K562 (cell line): ENCODE results near the gene KLHDC10. TPM values are rescaled to one million over a fixed set of nuclear protein-coding genes. Genes with fewer than 3 reads are reported as not detected.

Experiments used
- ATAC-seq: fragments of 200-7000 bp; cut with Tn5 transposase; 3 replicates; pipeline ENCODE4 v1.9.1; 2020; ENCODE audit warnings: moderate library complexity
- BruUV-seq: library from RNA; stranded (reverse); fragments of 400-500 nt; replicated peaks from 2 replicates; lab custom pipeline; 2021; lab: Mats Ljungman, UMichigan
- CTCF ChIA-PET: fragments of 300-600 bp; formaldehyde crosslinking; extraction: SDS; loops from one replicate; lab custom pipeline; 2021; ENCODE audit warnings: low intra/inter-chr PET ratio; lab: Yijun Ruan, JAX
- POLR2A ChIA-PET: fragments of 300-600, 350-650 bp; sonication (Branson Sonifier 250); formaldehyde crosslinking; extraction: SDS; loops from one replicate; lab custom pipeline; 2021; ENCODE audit warnings: antibody characterized with exemption, inconsistent platforms; lab: Yijun Ruan, JAX
- DNase-seq, 4 experiments: peaks; one replicate each; pipeline versions ENCODE4 v3.0.0 to v3.0.0-alpha.2; 2011 to 2018; ENCODE audit warnings: low spot score in 3 of 4, mixed read lengths in 3 of 4; ENCODE audit errors: extremely low read depth in 1 of 4
- FAIRE-seq: peaks from 2 replicates; lab custom pipeline; 2011; peaks lifted over from hg19 to GRCh38; lab: Jason Lieb, UNC
- H2AFZ ChIP-seq: 2 replicates; pipeline ENCODE4 v1.6.0; 2011; ENCODE audit warnings: low read depth, low read length, control low read depth, inconsistent platforms
- H3K27ac ChIP-seq: fragments of 200-600 bp; 3 replicates; pipeline ENCODE4 v1.8.0; 2011; ENCODE audit warnings: low read depth, mild to moderate bottlenecking, control low read depth, inconsistent platforms, low read length, moderate library complexity, mixed read lengths; ENCODE audit errors: extremely low read depth
- H3K27me3 ChIP-seq, 2 experiments: fragments of 300-600 bp in 1 of 2; 2 replicates in 1 of 2; 3 replicates in 1 of 2; pipeline versions ENCODE4 v1.6.0 to v1.8.0; 2011; ENCODE audit warnings: inconsistent platforms in 2 of 2, low read length in 2 of 2, mild to moderate bottlenecking in 1 of 2, mixed read lengths in 1 of 2, moderate library complexity in 1 of 2; ENCODE audit not compliant: control insufficient read depth in 2 of 2, insufficient read depth in 2 of 2
- H3K36me3 ChIP-seq: fragments of 300-600 bp; 3 replicates; pipeline ENCODE4 v1.8.0; 2011; ENCODE audit warnings: mild to moderate bottlenecking, low read length, inconsistent platforms; ENCODE audit not compliant: control insufficient read depth, insufficient read depth
- H3K4me1 ChIP-seq, 2 experiments: fragments of 200-600 bp in 1 of 2; replicated peaks in 1 of 2; 2 replicates in 1 of 2; 3 replicates in 1 of 2; pipeline versions ENCODE4 v1.5.1 to v1.8.0; 2011; ENCODE audit warnings: inconsistent platforms in 2 of 2, low read length in 2 of 2, mild to moderate bottlenecking in 1 of 2, mixed read lengths in 1 of 2, moderate library complexity in 1 of 2; ENCODE audit not compliant: control insufficient read depth in 2 of 2, insufficient read depth in 2 of 2
- H3K4me2 ChIP-seq: 2 replicates; pipeline ENCODE4 v1.6.1; 2011; ENCODE audit warnings: low read length, control low read depth, inconsistent platforms, mixed read lengths; ENCODE audit not compliant: insufficient read depth
- H3K4me3 ChIP-seq: fragments of 200-600 bp; sonication (generic), shearing (Covaris generic); 2 replicates; pipeline ENCODE4 v1.5.1; 2016; ENCODE audit warnings: control low read depth, inconsistent platforms
- H3K79me2 ChIP-seq: fragments of 200-600 bp; 3 replicates; pipeline ENCODE4 v1.8.0; 2011; ENCODE audit warnings: low read length, inconsistent platforms; ENCODE audit not compliant: control insufficient read depth, insufficient read depth
- H3K9ac ChIP-seq, 2 experiments: 2 replicates each; pipeline versions ENCODE4 v1.6.0 to v1.6.1; 2011; ENCODE audit warnings: low read depth in 2 of 2, low read length in 2 of 2, control low read depth in 1 of 2, inconsistent platforms in 1 of 2, mild to moderate bottlenecking in 1 of 2, mixed read lengths in 1 of 2; ENCODE audit not compliant: insufficient read depth in 1 of 2
- H3K9me1 ChIP-seq: one replicate; pipeline ENCODE4 v1.6.0; 2011; ENCODE audit warnings: inconsistent platforms, mild to moderate bottlenecking, low read length, moderate library complexity; ENCODE audit not compliant: control insufficient read depth, insufficient read depth
- H3K9me3 ChIP-seq: replicated peaks from 2 replicates; pipeline ENCODE4 v1.5.1; 2011; ENCODE audit warnings: low read depth, low read length, inconsistent platforms; ENCODE audit not compliant: control insufficient read depth, insufficient read depth
- H4K20me1 ChIP-seq: replicated peaks from 2 replicates; pipeline ENCODE4 v1.6.1; 2011; ENCODE audit warnings: low read length, inconsistent platforms, mixed read lengths; ENCODE audit not compliant: control insufficient read depth, insufficient read depth
- RERE ChIP-seq: sonication (generic); formaldehyde crosslinking; IDR thresholded peaks from 2 replicates; pipeline ENCODE4 v1.8.0; 2023; ENCODE audit warnings: missing genetic modification reagents, mild to moderate bottlenecking, borderline replicate concordance
- ZNF274 ChIP-seq: IDR thresholded peaks from 2 replicates; pipeline ENCODE4 v1.6.1; 2011; ENCODE audit warnings: low read depth, mild to moderate bottlenecking, low read length, moderate library complexity, borderline replicate concordance
- ZNF407 ChIP-seq: fragments of 450-650 bp; IDR thresholded peaks from 2 replicates; pipeline ENCODE4 v1.6.1; 2016; ENCODE audit warnings: low read depth
- ZNF699 ChIP-seq: fragments of 250-450 bp; sonication (Bioruptor Pico); IDR thresholded peaks from 2 replicates; pipeline ENCODE4 v1.8.0; 2021; ENCODE audit warnings: mild to moderate bottlenecking, moderate library complexity; ENCODE audit not compliant: insufficient replicate concordance
- whole genome bisulfite sequencing: fragments of 100-300 bp; shearing (Covaris generic); methylation state at CpG from one replicate; pipeline ENCODE4 v1.1.6; 2016; ENCODE audit warnings: low coverage, mixed read lengths; ENCODE audit not compliant: insufficient coverage; ENCODE audit errors: missing lambda C conversion rate; 5-methylcytosine and 5-hydroxymethylcytosine counted together
- in situ Hi-C: fragments of 300-500 bp; cut with MboI; formaldehyde crosslinking; loops from 4 replicates; pipeline ENCODE4 v1.15.0; 2018; ENCODE audit warnings: inconsistent platforms, mixed read lengths
- intact Hi-C: fragments of 100-400 bp; cut with micrococcal nuclease; formaldehyde crosslinking; loops from 2 replicates; pipeline ENCODE4 v1.14.2; 2022
- polyA plus RNA-seq, 8 experiments: library from polyadenylated mRNA; depleted of rRNA in 4 of 8; stranded (reverse) in 5 of 8; unstranded in 3 of 8; fragments of >200 nt; fragmentation: Nextera tagmentation in 2 of 8; fragmentation: Illumina TruSeq in 1 of 8; extraction: Ambion mirVana in 2 of 8; extraction: Trizol in 1 of 8; gene quantifications; 2 replicates each; pipeline versions ENCODE4 v1.2.1 to v1.2.3, GENCODE V29; 2011 to 2014; ENCODE audit warnings: inconsistent platforms in 1 of 8, missing spikeins in 1 of 8
- total RNA-seq, 7 experiments: library from RNA; depleted of rRNA in 6 of 7; stranded (reverse); fragments of >200 nt in 6 of 7; fragmentation: Illumina TruSeq in 2 of 7; extraction: Trizol in 2 of 7; gene quantifications; 2 replicates each; pipeline versions ENCODE4 v1.2.1 to v1.2.3, GENCODE V29; 2011 to 2021; ENCODE audit warnings: low replicate concordance in 1 of 7
- TF ChIP-seq, protein P1 (sequence below), 2 experiments: fragments of 450-650 bp in 1 of 2; sonication (generic) in 1 of 2; formaldehyde crosslinking; conservative IDR thresholded peaks; 2 replicates each; pipeline versions ENCODE4 v1.4.0 to v1.8.1; 2020 to 2022; ENCODE audit warnings: mild to moderate bottlenecking in 1 of 2, missing genetic modification reagents in 1 of 2

The KLHDC10 gene
- total and polyA plus RNA-seq, 9 of the 15 experiments (the other 6 are each of a cell fraction or from before 2014, with no cell fraction given): 9.8 to 80.5 (median 31.4) TPM

GRCh38 chr7:130178251-130178650 lies 107.9 kb downstream of the KLHDC10 start (continued):
- no peak for TF ChIP-seq ZNF407
- no peak for TF ChIP-seq ZNF274

DNA sequence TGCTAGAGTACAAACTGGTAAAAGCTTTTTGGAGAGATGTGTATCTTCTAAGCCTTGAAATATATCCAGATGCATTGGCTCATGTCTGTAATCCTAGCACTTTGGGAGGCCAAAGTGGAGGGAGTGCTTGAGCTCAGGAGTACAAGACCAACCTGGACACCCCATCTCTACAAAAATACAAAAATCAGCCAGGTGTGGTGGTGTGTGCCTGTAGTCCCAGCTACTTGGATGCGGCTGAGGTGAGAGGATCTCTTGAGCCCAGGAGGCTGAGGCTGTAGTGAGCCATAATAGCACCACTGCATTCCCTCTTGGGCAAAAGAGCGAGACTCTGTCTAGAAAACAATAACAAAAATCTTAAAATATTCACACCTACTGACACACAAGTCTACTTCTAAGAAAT lies 109.3 kb downstream of the KLHDC10 start:
- POLR2A ChIA-PET: interaction anchor here (1.0 to 2.7 kb wide), 3 partner anchors 9 to 50 kb away, joined by 3 to 9 read pairs (median 3); no protein-coding TSS in a partner anchor
- ATAC-seq: no peak
- no peak overlapping the region for H3K4me3 ChIP-seq
- H3K4me1 ChIP-seq: no peaks in the 10 kb centered on the region
- peaks cover 7% of the 10 kb centered on the region; the same call in 1 of the 3 replicates for H3K79me2 ChIP-seq
- H3K27me3 ChIP-seq: no peaks in the 10 kb centered on the region
- H3K9me1 ChIP-seq: no peaks in the 10 kb centered on the region
- no peaks in the 10 kb centered on the region for H3K9me3 ChIP-seq
- DNase-seq: no peak
- WGBS: 97% methylated on average over 2 of the region's 2 CpGs
- CTCF ChIA-PET: no interaction called here
- H3K36me3 ChIP-seq: peaks cover 91% of the 10 kb centered on the region
- H4K20me1 ChIP-seq: no peaks in the 10 kb centered on the region
- H3K27ac ChIP-seq: no peak overlapping the region
- FAIRE-seq: peak; percentile 29
- BruUV-seq: no TSS peak
- H3K4me2 ChIP-seq: no peak overlapping the region
- H2AFZ ChIP-seq: no peak overlapping the region
- H3K9ac ChIP-seq: no peak overlapping the region
- intact Hi-C loops: no loop called here
- in situ Hi-C loops: no loop called here
- TF ChIP-seq, protein P1, sequence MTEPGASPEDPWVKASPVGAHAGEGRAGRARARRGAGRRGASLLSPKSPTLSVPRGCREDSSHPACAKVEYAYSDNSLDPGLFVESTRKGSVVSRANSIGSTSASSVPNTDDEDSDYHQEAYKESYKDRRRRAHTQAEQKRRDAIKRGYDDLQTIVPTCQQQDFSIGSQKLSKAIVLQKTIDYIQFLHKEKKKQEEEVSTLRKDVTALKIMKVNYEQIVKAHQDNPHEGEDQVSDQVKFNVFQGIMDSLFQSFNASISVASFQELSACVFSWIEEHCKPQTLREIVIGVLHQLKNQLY (CRISPR knock-in tag; conservative IDR thresholded peaks at IDR 0.05): no peak
- TF ChIP-seq RERE (CRISPR knock-in tag) (no peak), ZNF699 (no peak)
